GM12864 (cell line): Measurements from ENCODE around the gene MUTYH.
"Not testable (repeated sequence)": the region's sequence is repeated elsewhere in the genome, so short reads cannot be mapped to it uniquely, and the experiment has no call there.

Experiments used
- DNase-seq: peaks from one replicate; pipeline ENCODE4 v3.0.0-alpha.2; 2011; ENCODE audit warnings: low read depth
- H3K4me3 ChIP-seq: 2 replicates; pipeline ENCODE4 v1.5.1; 2011; ENCODE audit warnings: mild to moderate bottlenecking, low read depth, low read length, control low read depth
- TF ChIP-seq, protein P1 (sequence below): IDR thresholded peaks from 2 replicates; pipeline ENCODE4 v1.5.1; 2011; ENCODE audit warnings: low read depth, mild to moderate bottlenecking, moderate library complexity, low read length, control low read depth, inconsistent platforms; ENCODE audit errors: missing control alignments

MUTYH gene

DNA sequence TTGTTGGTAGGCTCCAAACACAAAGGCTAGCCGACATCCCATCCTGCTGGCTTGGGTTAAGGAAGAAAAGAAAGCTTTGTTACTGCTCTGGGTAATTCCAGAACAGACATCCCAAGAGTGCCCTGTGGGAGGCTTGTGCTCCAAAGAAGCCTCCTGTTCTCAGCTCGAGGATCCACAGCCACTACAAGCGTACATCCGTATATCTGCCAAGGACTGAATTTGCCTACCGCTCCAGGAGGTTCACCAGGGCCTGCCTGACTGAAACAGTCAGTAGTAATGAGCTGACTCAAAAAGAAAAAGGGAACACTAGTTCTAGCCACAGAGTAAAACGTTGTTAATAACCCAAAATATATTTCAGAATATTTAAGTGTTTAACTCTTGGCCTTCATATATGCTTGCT lies 24.8 kb upstream of the MUTYH start:
- peak; percentile 59 for DNase-seq
- no peak overlapping the region for H3K4me3 ChIP-seq
- TF ChIP-seq, protein P1, sequence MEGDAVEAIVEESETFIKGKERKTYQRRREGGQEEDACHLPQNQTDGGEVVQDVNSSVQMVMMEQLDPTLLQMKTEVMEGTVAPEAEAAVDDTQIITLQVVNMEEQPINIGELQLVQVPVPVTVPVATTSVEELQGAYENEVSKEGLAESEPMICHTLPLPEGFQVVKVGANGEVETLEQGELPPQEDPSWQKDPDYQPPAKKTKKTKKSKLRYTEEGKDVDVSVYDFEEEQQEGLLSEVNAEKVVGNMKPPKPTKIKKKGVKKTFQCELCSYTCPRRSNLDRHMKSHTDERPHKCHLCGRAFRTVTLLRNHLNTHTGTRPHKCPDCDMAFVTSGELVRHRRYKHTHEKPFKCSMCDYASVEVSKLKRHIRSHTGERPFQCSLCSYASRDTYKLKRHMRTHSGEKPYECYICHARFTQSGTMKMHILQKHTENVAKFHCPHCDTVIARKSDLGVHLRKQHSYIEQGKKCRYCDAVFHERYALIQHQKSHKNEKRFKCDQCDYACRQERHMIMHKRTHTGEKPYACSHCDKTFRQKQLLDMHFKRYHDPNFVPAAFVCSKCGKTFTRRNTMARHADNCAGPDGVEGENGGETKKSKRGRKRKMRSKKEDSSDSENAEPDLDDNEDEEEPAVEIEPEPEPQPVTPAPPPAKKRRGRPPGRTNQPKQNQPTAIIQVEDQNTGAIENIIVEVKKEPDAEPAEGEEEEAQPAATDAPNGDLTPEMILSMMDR, result no peak

DNA sequence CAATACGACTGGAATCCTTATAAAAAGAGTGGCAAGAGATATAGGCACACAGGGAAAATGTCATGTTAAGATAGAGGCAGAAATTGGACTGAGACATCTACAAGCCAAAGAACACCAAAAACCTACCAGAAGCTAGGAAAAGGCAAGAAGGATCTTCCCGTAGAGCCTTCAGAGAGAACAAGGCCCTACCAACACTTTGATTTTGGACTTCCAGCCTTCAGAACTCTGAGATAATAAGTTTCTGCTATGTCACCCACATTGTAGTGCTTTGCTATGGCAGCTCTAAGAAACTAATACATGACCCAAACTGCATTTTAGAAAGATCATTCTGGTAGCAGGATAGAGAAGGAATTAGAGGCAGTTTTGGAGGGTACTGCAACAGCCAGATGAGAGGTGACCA lies 24.1 kb upstream of the MUTYH start:
- no peak overlapping the region for H3K4me3 ChIP-seq
- TF ChIP-seq, protein P1, result no peak
- no peak for DNase-seq

DNA sequence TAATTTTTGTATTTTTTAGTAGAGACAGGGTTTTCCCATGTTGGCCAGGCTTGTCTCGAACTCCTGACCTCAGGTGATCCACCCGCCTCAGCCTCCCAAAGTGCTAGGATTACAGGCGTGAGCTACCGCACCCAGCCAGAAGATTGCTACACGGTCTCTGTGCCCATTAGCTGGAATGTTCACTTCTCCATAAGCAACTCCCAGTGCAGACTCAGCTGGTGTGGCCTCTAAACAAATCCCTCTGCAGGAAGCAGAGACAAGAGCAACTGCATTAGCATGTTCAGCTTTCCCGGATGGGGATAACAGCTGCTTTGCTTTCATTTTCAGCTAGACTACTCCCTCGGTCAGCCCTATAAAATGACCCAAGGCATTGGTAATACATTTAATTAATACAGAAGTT lies 20.7 kb upstream of the MUTYH start:
- H3K4me3 ChIP-seq, DNase-seq: not testable (repeated sequence)

DNA sequence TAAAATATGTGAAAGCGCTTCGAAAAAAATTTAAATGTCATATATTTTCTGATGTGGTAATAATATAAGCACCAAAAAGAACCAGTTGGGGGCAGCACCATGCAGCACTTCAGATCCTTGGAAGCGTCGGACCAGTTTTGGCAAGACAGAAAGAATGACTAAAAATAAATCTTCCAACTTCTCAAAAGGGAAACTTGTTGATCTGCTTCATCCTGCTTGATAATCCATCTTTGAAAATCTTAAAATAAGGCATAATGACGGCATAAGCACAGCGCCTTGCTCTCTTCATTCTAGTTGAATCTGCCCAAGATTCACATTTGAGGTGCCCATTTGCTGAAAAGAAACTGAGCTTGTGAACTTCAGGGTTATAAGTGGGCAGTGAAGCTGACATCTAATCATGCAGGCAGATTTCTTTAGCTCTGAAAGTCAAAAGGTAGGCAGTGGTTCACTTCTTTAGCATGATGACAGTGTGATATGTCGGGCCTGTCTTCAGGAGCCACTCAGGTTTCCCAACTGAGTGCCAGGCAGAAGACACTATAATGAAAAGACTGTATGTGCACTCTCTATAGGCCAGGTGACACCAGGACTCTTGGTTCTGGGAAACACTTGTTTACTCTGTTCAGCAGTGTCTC lies 19.8 kb upstream of the MUTYH start:
- no peak for DNase-seq
- TF ChIP-seq, protein P1, result peak; percentile 56
- no peak overlapping the region for H3K4me3 ChIP-seq

DNA sequence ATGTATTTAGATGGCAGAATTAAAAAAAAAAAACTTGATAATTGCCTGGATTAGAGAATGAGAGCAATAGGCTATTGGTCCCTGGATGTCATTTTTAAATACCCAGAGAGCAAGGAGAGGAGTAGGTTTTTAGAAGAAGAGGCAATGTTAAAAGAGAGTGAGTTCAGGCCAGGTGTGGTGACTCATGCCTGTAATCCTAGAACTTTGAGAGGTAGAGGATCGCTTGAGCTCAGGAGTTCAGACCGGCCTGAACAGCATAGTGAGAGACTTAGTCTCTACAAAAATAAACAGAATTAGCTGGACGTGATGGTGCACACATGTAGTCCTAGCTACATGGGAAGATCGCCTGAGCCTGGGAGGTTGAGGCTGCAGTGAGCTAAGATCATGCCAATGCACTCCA lies 15.9 kb upstream of the MUTYH start:
- TF ChIP-seq, protein P1, result no peak
- H3K4me3 ChIP-seq, result no peak overlapping the region
- DNase-seq, result no peak

DNA sequence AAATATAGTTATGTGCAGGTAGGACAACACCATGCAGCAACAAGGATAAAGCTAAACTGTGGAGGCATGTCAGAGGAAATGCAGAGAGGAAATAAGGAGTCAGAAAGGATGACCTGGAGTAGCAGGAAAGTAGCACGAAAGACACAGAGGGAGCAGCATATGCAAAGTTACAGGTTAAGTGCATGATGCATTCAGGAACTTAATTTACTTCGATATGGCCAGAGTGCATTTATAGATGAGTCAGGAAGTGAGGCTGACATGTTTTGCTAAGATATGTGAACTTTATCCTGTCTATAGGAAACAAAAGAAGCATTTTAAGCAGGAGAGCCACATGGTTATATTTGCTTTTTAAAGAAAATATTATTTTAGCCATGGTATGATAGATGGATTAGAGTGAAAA lies 15.4 kb upstream of the MUTYH start:
- TF ChIP-seq, protein P1, result no peak
- no peak overlapping the region for H3K4me3 ChIP-seq
- DNase-seq, result no peak

DNA sequence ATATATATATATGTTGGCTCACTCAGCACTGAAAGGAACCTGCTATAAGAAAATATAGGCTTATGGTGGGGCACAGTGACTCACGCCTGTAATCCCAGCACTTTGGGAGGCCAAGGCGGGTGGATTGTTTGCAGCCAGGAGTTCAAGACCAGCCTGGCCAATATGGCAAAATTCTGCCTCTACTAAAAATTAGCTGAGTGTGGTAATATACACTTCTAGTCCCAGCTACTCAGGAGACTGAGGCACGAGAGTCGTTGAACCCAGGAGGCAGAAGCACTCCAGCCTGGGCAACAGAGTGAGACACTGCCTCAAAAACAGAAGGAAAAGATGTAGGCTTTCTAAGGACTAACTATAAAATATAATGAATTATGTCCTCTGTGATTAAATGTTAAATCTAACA lies 14.6 kb upstream of the MUTYH start:
- no peak for DNase-seq
- TF ChIP-seq, protein P1, result no peak
- no peak overlapping the region for H3K4me3 ChIP-seq

DNA sequence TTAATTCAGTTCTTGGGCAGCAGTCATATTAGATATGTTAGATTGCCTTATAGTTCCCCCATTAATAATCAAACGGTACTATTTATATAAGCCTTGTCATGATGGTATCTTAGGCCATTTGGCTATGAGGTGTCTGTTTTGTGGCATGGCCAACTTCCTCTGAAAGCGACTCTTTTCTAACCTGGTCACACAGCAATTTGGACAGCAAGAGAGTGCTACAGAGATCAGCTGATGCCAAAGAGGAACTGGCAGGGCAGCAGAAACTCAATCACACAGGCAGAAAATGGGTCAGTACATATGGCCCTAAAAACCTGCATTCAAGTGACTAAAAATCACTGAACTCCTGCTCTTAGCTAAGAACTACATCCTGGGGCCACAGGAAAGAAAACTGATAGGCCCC lies 13.4 kb upstream of the MUTYH start:
- no peak overlapping the region for H3K4me3 ChIP-seq
- DNase-seq, result no peak
- TF ChIP-seq, protein P1, result no peak
